ENCODE data around the gene ABHD8.

GRCh38 chr19:17303940-17304267 is 679 bp upstream of the ABHD8 start:
- TF ChIP-seq CTCF (IDR thresholded peaks at IDR 0.05) (no peak), EZH2 (IDR thresholded peaks at IDR 0.05; ENCODE audit: borderline replicate concordance, insufficient read depth, low read depth, low read length, poor library complexity, severe bottlenecking) (no peak)
